ENCODE measurements around the gene PIK3CB.
"Not testable (repeated sequence)": the region's sequence is repeated elsewhere in the genome, so short reads cannot be mapped to it uniquely, and the experiment has no call there.

- TF ChIP-seq, protein P1, sequence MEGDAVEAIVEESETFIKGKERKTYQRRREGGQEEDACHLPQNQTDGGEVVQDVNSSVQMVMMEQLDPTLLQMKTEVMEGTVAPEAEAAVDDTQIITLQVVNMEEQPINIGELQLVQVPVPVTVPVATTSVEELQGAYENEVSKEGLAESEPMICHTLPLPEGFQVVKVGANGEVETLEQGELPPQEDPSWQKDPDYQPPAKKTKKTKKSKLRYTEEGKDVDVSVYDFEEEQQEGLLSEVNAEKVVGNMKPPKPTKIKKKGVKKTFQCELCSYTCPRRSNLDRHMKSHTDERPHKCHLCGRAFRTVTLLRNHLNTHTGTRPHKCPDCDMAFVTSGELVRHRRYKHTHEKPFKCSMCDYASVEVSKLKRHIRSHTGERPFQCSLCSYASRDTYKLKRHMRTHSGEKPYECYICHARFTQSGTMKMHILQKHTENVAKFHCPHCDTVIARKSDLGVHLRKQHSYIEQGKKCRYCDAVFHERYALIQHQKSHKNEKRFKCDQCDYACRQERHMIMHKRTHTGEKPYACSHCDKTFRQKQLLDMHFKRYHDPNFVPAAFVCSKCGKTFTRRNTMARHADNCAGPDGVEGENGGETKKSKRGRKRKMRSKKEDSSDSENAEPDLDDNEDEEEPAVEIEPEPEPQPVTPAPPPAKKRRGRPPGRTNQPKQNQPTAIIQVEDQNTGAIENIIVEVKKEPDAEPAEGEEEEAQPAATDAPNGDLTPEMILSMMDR (IDR thresholded peaks at IDR 0.05), result not testable (repeated sequence)
- TF ChIP-seq CHD2 (IDR thresholded peaks at IDR 0.05; ENCODE audit: low read length, partially characterized antibody); POLR2AphosphoS5 (IDR thresholded peaks at IDR 0.05; ENCODE audit: low read depth, low read length); RFX5 (IDR thresholded peaks at IDR 0.05; ENCODE audit: low read length); REST (IDR thresholded peaks at IDR 0.05; ENCODE audit: low read depth, low read length); EP300 (IDR thresholded peaks at IDR 0.05; ENCODE audit: borderline replicate concordance in 1 of 2, low read depth in 1 of 2, low read length in 1 of 2); SMC3 (IDR thresholded peaks at IDR 0.05; ENCODE audit: low read depth, low read length); YY1 (IDR thresholded peaks at IDR 0.05; ENCODE audit: low read depth); IRF3 (IDR thresholded peaks at IDR 0.05; ENCODE audit: low read depth, low read length); GATA2 (CRISPR knock-in tag; IDR thresholded peaks at IDR 0.05); GABPA (IDR thresholded peaks at IDR 0.05; ENCODE audit: low read depth): not testable (repeated sequence)
Observed at GRCh38 chr3:138820379-138820778, 14.3 kb downstream of the PIK3CB start.
